K562 (cell line): ENCODE measurements around the gene GRIA1. TPM values are rescaled to one million over a fixed set of nuclear protein-coding genes. Genes with fewer than 3 reads are reported as not detected.

ENCODE experiments used
- ATAC-seq: fragments of 200-7000 bp; cut with Tn5 transposase; 3 replicates; pipeline ENCODE4 v1.9.1; 2020; ENCODE audit warnings: moderate library complexity
- BruUV-seq: library from RNA; stranded (reverse); fragments of 400-500 nt; replicated peaks from 2 replicates; lab custom pipeline; 2021; lab: Mats Ljungman, UMichigan
- CTCF ChIA-PET: fragments of 300-600 bp; formaldehyde crosslinking; extraction: SDS; loops from one replicate; lab custom pipeline; 2021; ENCODE audit warnings: low intra/inter-chr PET ratio; lab: Yijun Ruan, JAX
- POLR2A ChIA-PET: fragments of 300-600, 350-650 bp; sonication (Branson Sonifier 250); formaldehyde crosslinking; extraction: SDS; loops from one replicate; lab custom pipeline; 2021; ENCODE audit warnings: antibody characterized with exemption, inconsistent platforms; lab: Yijun Ruan, JAX
- DNase-seq, 4 experiments: peaks; one replicate each; pipeline versions ENCODE4 v3.0.0 to v3.0.0-alpha.2; 2011 to 2018; ENCODE audit warnings: low spot score in 3 of 4, mixed read lengths in 3 of 4; ENCODE audit errors: extremely low read depth in 1 of 4
- FAIRE-seq: peaks from 2 replicates; lab custom pipeline; 2011; peaks lifted over from hg19 to GRCh38; lab: Jason Lieb, UNC
- H2AFZ ChIP-seq: 2 replicates; pipeline ENCODE4 v1.6.0; 2011; ENCODE audit warnings: low read depth, low read length, control low read depth, inconsistent platforms
- H3K27ac ChIP-seq: fragments of 200-600 bp; 3 replicates; pipeline ENCODE4 v1.8.0; 2011; ENCODE audit warnings: low read depth, mild to moderate bottlenecking, control low read depth, inconsistent platforms, low read length, moderate library complexity, mixed read lengths; ENCODE audit errors: extremely low read depth
- H3K27me3 ChIP-seq, 2 experiments: fragments of 300-600 bp in 1 of 2; 2 replicates in 1 of 2; 3 replicates in 1 of 2; pipeline versions ENCODE4 v1.6.0 to v1.8.0; 2011; ENCODE audit warnings: inconsistent platforms in 2 of 2, low read length in 2 of 2, mild to moderate bottlenecking in 1 of 2, mixed read lengths in 1 of 2, moderate library complexity in 1 of 2; ENCODE audit not compliant: control insufficient read depth in 2 of 2, insufficient read depth in 2 of 2
- H3K36me3 ChIP-seq: fragments of 300-600 bp; 3 replicates; pipeline ENCODE4 v1.8.0; 2011; ENCODE audit warnings: mild to moderate bottlenecking, low read length, inconsistent platforms; ENCODE audit not compliant: control insufficient read depth, insufficient read depth
- H3K4me1 ChIP-seq, 2 experiments: fragments of 200-600 bp in 1 of 2; replicated peaks in 1 of 2; 2 replicates in 1 of 2; 3 replicates in 1 of 2; pipeline versions ENCODE4 v1.5.1 to v1.8.0; 2011; ENCODE audit warnings: inconsistent platforms in 2 of 2, low read length in 2 of 2, mild to moderate bottlenecking in 1 of 2, mixed read lengths in 1 of 2, moderate library complexity in 1 of 2; ENCODE audit not compliant: control insufficient read depth in 2 of 2, insufficient read depth in 2 of 2
- H3K4me2 ChIP-seq: 2 replicates; pipeline ENCODE4 v1.6.1; 2011; ENCODE audit warnings: low read length, control low read depth, inconsistent platforms, mixed read lengths; ENCODE audit not compliant: insufficient read depth
- H3K4me3 ChIP-seq: fragments of 200-600 bp; sonication (generic), shearing (Covaris generic); 2 replicates; pipeline ENCODE4 v1.5.1; 2016; ENCODE audit warnings: control low read depth, inconsistent platforms
- H3K79me2 ChIP-seq: fragments of 200-600 bp; 3 replicates; pipeline ENCODE4 v1.8.0; 2011; ENCODE audit warnings: low read length, inconsistent platforms; ENCODE audit not compliant: control insufficient read depth, insufficient read depth
- H3K9ac ChIP-seq, 2 experiments: 2 replicates each; pipeline versions ENCODE4 v1.6.0 to v1.6.1; 2011; ENCODE audit warnings: low read depth in 2 of 2, low read length in 2 of 2, control low read depth in 1 of 2, inconsistent platforms in 1 of 2, mild to moderate bottlenecking in 1 of 2, mixed read lengths in 1 of 2; ENCODE audit not compliant: insufficient read depth in 1 of 2
- H3K9me1 ChIP-seq: one replicate; pipeline ENCODE4 v1.6.0; 2011; ENCODE audit warnings: inconsistent platforms, mild to moderate bottlenecking, low read length, moderate library complexity; ENCODE audit not compliant: control insufficient read depth, insufficient read depth
- H3K9me3 ChIP-seq: replicated peaks from 2 replicates; pipeline ENCODE4 v1.5.1; 2011; ENCODE audit warnings: low read depth, low read length, inconsistent platforms; ENCODE audit not compliant: control insufficient read depth, insufficient read depth
- H4K20me1 ChIP-seq: replicated peaks from 2 replicates; pipeline ENCODE4 v1.6.1; 2011; ENCODE audit warnings: low read length, inconsistent platforms, mixed read lengths; ENCODE audit not compliant: control insufficient read depth, insufficient read depth
- MAFF ChIP-seq: IDR thresholded peaks from 2 replicates; pipeline ENCODE4 v1.6.1; 2012; ENCODE audit warnings: low read length, improper control_type of control experiment
- MAFG ChIP-seq: fragments of 450-650 bp; conservative IDR thresholded peaks from 2 replicates; pipeline ENCODE4 v1.6.1; 2016; ENCODE audit warnings: missing genetic modification characterization, missing compliant biosample characterization
- NFATC3 ChIP-seq: fragments of 450-650 bp; IDR thresholded peaks from 2 replicates; pipeline ENCODE4 v1.6.1; 2017; ENCODE audit warnings: mild to moderate bottlenecking
- NFIX ChIP-seq: fragments of 250-450 bp; sonication (Bioruptor Pico); IDR thresholded peaks from 2 replicates; pipeline ENCODE4 v1.4.0; 2020; ENCODE audit warnings: low read depth, mild to moderate bottlenecking, moderate library complexity
- NUFIP1 ChIP-seq: fragments of 450-650 bp; IDR thresholded peaks from 2 replicates; pipeline ENCODE4 v1.6.1; 2018; ENCODE audit not compliant: partially characterized antibody
- TCF3 ChIP-seq: sonication (generic); formaldehyde crosslinking; IDR thresholded peaks from 2 replicates; pipeline ENCODE4 v1.4.0; 2020; ENCODE audit warnings: mild to moderate bottlenecking, missing genetic modification reagents
- TCF7 ChIP-seq: sonication (generic); IDR thresholded peaks from 2 replicates; pipeline ENCODE4 v1.6.1; 2016; ENCODE audit warnings: antibody characterized with exemption, borderline replicate concordance
- TFAP4 ChIP-seq: sonication (generic); formaldehyde crosslinking; IDR thresholded peaks from 2 replicates; pipeline ENCODE4 v1.8.0; 2022; ENCODE audit warnings: missing genetic modification reagents, mild to moderate bottlenecking, moderate library complexity, borderline replicate concordance
- ZBTB33 ChIP-seq: sonication (generic); formaldehyde crosslinking; IDR thresholded peaks from 2 replicates; pipeline ENCODE4 v1.8.1; 2023; ENCODE audit warnings: mild to moderate bottlenecking, missing genetic modification reagents
- ZBTB40 ChIP-seq, 2 experiments: fragments of 450-650 bp in 1 of 2; sonication (generic) in 1 of 2; formaldehyde crosslinking in 1 of 2; IDR thresholded peaks; 2 replicates each; pipeline versions ENCODE4 v1.7.1 to v1.9.0; 2016 to 2022; ENCODE audit warnings: inconsistent platforms in 1 of 2, mild to moderate bottlenecking in 1 of 2, missing genetic modification reagents in 1 of 2
- ZNF197 ChIP-seq: fragments of 200-800 bp; sonication (Bioruptor generic); IDR thresholded peaks from 2 replicates; pipeline ENCODE4 v1.6.1; 2016; ENCODE audit warnings: low read depth, missing genetic modification characterization, missing compliant biosample characterization
- WGBS: fragments of 100-300 bp; shearing (Covaris generic); methylation state at CpG from one replicate; pipeline ENCODE4 v1.1.6; 2016; ENCODE audit warnings: low coverage, mixed read lengths; ENCODE audit not compliant: insufficient coverage; ENCODE audit errors: missing lambda C conversion rate; 5-methylcytosine and 5-hydroxymethylcytosine counted together
- in situ Hi-C: fragments of 300-500 bp; cut with MboI; formaldehyde crosslinking; loops from 4 replicates; pipeline ENCODE4 v1.15.0; 2018; ENCODE audit warnings: inconsistent platforms, mixed read lengths
- intact Hi-C: fragments of 100-400 bp; cut with micrococcal nuclease; formaldehyde crosslinking; loops from 2 replicates; pipeline ENCODE4 v1.14.2; 2022
- polyA plus RNA-seq, 8 experiments: library from polyadenylated mRNA; depleted of rRNA in 4 of 8; stranded (reverse) in 5 of 8; unstranded in 3 of 8; fragments of >200 nt; fragmentation: Nextera tagmentation in 2 of 8; fragmentation: Illumina TruSeq in 1 of 8; extraction: Ambion mirVana in 2 of 8; extraction: Trizol in 1 of 8; gene quantifications; 2 replicates each; pipeline versions ENCODE4 v1.2.1 to v1.2.3, GENCODE V29; 2011 to 2014; ENCODE audit warnings: inconsistent platforms in 1 of 8, missing spikeins in 1 of 8
- total RNA-seq, 7 experiments: library from RNA; depleted of rRNA in 6 of 7; stranded (reverse); fragments of >200 nt in 6 of 7; fragmentation: Illumina TruSeq in 2 of 7; extraction: Trizol in 2 of 7; gene quantifications; 2 replicates each; pipeline versions ENCODE4 v1.2.1 to v1.2.3, GENCODE V29; 2011 to 2021; ENCODE audit warnings: low replicate concordance in 1 of 7

Gene GRIA1
- total and polyA plus RNA-seq, 9 of the 15 experiments (the other 6 are each of a cell fraction or from before 2014, with no cell fraction given), result not detected

- 0% methylated on average over 3 of the region's 3 CpGs for WGBS
- in situ Hi-C loops (no loop called here), intact Hi-C loops (no loop called here)
- TF ChIP-seq TCF7 (no peak), MAFG (tag) (no peak), MAFF (no peak), TCF3 (CRISPR knock-in tag) (no peak), ZBTB33 (CRISPR knock-in tag) (no peak), NFATC3 (no peak), TFAP4 (CRISPR knock-in tag) (no peak), ZNF197 (CRISPR knock-in tag) (no peak), NUFIP1 (no peak), NFIX (CRISPR knock-in tag) (no peak), ZBTB40 (IDR thresholded peaks at IDR 0.05) (no peak), ZBTB40 (CRISPR knock-in tag; IDR thresholded peaks at IDR 0.05) (no peak)
Observed at GRCh38 chr5:153676406-153676805, 185.9 kb downstream of the GRIA1 start.

More at GRCh38 chr5:153676406-153676805, 185.9 kb downstream of the GRIA1 start:
- Histone ChIP-seq H3K79me2 (no peaks in the 10 kb centered on the region), H3K4me1 (no peaks in the 10 kb centered on the region; a peak in 1 of 5 replicates), H3K27me3 (peaks cover 0 to 5% of the 10 kb centered on the region in 2 experiments; a peak in 1 of 5 replicates), H4K20me1 (no peaks in the 10 kb centered on the region), H3K9ac (no peak overlapping the region), H3K36me3 (no peaks in the 10 kb centered on the region), H2AFZ (no peak overlapping the region), H3K27ac (no peak overlapping the region), H3K4me3 (no peak overlapping the region), H3K9me3 (no peaks in the 10 kb centered on the region), H3K4me2 (no peak overlapping the region), H3K9me1 (no peaks in the 10 kb centered on the region)
- no peak for DNase-seq
- ATAC-seq, result no peak
- BruUV-seq, result no TSS peak
- CTCF ChIA-PET, result no interaction called here
- FAIRE-seq, result no peak
- POLR2A ChIA-PET, result interaction anchor here (1.5 to 1.7 kb wide), 2 partner anchors 10 to 14 kb away, joined by 3 to 7 read pairs; no protein-coding TSS in a partner anchor
